HG03469 (cell line): Measurements from ENCODE around the gene SCNM1.
A peak's percentile ranks its signal among the peaks of the same experiment; 100 is the strongest.

Experiments used
- ATAC-seq: cut with Tn5 transposase; IDR thresholded peaks from one replicate; pipeline ENCODE4 v1.9.1; 2021; ENCODE audit warnings: mild to moderate bottlenecking, moderate library complexity, moderate number of reproducible peaks; ENCODE audit not compliant: unreplicated experiment

SCNM1 gene

GRCh38 chr1:151165738-151166504, at the start of gene SCNM1, which contains the start of gene LYSMD1:
TSS of gene SCNM1 (plus strand) at chr1:151166144. CDS start at chr1:151166153, 9 bp downstream.
TSS of gene LYSMD1 (minus strand) at chr1:151165902. CDS start at chr1:151165258, 644 bp downstream.
- ATAC-seq, result peak; percentile 74

DNA sequence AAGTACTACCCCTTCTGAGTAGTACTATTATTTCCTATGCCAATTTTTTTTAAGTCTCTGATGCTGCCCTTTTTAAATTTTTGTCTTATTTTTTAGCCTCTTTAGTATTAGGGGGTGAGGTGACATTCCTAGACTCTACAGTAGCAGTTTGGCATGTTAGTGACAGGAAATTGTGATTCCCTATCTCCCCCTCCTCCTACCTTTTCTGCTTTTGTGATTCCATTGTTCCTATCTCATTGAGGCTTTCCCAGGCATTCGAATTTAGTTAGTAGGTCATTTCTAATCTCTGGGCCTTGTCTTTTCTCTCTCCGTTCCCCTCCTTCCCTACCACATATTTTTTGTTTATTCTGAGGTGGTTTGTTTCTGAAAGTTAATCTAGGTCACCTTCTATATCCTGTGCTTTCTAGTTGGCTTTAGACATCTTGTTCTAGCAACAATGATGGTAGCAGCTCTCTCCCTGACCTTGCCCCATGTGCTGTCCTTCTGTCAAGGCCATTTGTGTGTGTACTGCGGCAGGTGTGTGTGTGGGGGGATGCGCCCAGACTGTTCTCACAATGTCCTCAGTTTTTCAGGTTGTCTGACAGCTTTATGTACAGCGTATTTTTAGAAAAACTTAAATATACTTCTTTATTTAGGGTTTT, 41.1 kb upstream of the SCNM1 start:
- no peak for ATAC-seq

DNA sequence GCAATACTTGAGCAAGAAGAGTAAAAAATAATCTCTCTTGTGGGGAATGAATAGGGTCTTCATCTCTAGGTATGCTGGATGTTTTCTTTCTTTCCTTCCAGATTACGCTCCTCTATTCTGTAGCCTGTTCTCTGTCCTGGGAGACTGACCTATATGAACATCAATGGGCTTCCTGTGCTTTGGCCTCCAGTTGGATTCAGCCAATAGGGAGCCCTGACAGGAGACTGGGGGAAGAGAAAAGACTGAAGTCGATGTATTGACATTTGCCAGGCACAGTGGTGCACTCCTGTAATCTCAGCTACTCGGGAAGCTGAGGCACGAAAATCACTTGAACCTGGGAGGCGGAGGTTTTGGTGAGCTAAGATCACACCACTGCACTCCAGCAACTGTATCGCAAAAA, 37.1 kb upstream of the SCNM1 start:
- ATAC-seq, result no peak

DNA sequence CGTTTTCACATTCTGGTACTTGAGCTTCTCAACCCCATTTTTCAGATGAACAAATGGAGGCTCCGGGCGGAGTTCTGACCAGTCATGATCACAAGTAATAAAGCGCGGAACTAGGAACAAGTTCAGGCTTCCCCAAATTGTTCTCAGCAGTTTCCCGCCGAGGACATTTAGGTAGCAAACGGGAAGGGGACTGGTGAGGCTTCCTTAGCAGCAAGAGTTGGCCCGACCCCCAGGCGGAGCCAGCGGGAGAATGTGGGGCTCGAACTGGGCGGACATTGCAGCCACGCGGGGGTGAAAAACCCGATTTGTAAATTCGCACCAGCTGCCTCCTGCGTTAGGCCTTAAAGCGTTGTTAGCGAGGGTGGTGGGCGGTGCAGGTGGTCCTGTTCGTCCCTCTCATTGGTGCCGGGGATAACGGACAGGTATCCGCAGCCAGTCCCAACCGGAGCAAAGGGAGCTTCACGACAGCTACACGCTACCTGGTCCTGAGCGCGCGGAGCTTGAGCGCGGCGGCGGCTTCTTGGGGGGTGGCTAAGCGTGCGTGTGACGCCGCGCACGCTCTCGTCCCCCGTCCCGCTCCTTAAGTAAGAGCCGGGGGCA, 34.9 kb upstream of the SCNM1 start:
- ATAC-seq, result no peak

DNA sequence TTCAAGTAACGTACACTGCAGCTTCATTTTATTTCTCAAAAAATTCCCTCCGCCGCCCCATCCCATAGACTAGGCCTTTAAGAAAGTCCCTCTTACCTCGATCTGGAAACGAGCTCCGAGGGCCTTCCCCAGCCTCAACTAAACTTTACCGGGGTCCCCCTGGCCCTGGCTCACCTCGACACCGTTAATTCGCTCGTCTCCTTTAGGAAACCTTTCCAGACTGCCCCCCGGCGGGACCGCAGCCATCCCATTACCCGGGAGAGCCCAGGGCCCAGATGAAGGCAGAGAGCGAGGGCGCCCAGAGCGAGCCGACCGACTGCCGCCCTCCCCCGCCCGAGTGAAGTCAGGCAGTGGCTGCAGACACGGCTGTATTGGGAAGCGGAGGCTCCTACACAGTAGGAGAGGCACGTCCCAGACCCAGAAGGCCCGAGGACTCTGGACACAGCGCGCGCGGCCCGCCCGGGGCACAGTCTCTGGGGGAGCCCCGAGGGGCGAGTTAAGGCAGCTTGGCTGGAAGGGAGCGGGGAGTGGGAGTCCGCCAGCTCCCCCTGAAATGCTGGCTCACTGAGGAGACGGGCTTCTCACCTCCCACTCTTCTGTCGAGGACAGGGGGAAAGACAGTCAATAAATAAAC, 34.1 kb upstream of the SCNM1 start:
- no peak for ATAC-seq

DNA sequence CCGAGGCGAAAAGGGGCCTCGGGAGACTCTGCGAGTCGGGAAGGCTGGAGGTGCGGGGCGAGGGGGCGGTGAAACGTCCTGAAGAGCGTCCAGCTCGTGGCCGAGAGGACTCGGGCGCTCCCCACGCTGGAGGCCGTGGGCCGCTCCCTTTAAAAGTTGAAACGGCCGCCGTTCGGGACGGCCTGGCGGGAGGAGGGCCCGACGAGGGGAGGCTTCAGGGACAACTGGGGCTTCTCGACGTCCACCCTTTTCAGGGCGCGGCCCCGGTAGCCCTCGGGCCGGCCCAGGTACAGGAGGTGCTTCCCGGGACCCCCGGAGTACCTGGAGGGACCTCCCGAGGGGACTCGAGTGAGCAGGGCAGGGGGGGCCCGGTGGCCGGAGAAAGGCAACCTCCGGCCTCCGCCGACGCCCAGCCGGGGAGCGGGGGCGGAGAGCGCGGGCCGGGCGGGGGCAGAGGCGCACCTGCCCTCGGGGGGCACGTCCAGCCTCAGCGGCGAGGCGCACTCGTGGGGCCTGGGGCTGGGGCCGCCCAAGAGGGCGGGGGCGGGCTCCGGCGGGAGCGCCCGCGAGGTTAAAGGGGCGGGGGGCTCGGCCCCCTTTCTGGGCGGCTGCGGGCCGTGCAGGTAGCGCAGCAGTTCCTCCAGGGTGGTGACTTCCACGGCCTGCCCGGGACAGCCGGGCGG, 33.5 kb upstream of the SCNM1 start:
- no peak for ATAC-seq

DNA sequence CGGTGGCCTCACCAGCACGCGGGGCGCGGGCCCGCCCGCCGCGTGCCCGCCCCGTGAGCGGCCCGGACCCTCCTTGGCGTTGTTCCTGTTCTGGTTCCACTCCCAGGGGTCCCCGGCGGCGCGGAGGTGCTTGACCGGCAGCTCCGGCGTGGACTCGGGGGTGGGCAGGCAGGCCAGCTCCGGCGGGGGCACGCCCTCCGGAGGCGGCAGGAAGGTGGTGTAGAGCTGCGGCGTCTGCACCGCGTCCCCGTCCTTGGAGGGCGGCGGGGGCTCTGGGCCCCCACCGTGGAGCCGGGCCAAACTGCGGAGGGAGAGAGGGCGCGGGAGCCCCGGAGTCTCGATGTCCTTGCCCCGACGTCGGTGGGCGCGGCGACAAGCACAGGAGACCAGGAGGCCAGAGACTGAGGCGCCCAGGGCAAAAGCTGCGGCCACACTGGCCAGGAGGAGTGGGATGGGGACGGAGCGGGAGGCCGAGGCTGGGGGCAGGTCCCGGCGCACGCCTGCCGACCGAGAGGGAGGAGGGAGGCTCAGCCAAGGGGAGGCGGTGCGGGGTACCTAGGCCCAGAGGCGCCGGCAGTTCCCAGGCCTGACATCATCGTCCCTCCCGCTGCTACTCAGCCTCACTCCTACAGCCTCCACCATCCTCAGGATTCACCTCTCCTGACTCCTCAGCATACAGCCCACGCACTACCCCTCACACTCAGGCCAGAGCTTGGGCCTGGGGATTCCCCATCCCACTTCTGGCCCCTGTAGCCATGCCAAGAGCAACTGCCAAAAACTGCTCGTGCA, 32.7 kb upstream of the SCNM1 start:
- ATAC-seq, result no peak

DNA sequence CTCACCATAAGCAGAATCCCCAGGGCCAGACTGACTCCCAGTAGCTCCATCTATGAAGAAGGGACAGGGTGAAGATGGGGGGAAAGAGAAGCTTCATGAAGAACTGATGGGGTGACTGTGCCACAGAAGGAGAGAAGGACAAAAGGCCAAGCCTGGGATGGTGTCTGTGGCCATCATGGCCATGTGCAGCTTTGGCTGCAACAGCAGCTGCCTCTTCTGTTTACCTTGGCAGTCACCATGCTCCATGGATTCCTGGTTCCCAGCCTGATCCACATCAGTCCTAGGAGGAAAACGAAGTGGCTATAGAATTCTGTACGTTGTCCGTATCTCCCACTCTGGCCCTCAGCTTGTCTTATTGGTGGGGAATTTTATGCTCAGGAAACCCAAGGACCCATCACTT, 31.5 kb upstream of the SCNM1 start:
- no peak for ATAC-seq

DNA sequence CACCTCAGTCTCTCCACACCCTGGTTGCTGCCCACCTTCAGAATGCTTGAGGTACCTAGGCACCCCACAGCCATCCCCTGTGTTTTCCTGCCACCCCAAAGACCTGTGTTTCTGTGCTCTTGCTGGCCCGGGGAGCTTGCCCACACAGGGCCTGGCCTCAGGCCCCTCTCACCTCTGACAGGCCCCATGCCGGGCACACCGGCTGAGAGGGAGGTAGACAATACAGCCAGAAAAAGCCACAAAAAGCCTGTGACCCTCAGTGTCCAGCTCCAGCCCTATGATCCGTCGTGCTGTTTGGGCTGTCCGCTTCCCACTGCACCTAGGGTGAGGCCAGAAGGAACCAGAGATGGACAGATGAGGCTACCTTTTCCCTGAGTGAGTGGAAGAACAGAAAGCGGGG, 31.0 kb upstream of the SCNM1 start:
- no peak for ATAC-seq

- no peak for ATAC-seq
Observed at GRCh38 chr1:151135433-151136385, 30.2 kb upstream of the SCNM1 start.

GRCh38 chr1:151137789-151138188, 28.2 kb upstream of the SCNM1 start:
- no peak for ATAC-seq

GRCh38 chr1:151142411-151143056, 23.4 kb upstream of the SCNM1 start:
- no peak for ATAC-seq

GRCh38 chr1:151143057-151143435, 22.9 kb upstream of the SCNM1 start:
- ATAC-seq, result no peak

- no peak for ATAC-seq
Observed at GRCh38 chr1:151143986-151144385, 22.0 kb upstream of the SCNM1 start.

DNA sequence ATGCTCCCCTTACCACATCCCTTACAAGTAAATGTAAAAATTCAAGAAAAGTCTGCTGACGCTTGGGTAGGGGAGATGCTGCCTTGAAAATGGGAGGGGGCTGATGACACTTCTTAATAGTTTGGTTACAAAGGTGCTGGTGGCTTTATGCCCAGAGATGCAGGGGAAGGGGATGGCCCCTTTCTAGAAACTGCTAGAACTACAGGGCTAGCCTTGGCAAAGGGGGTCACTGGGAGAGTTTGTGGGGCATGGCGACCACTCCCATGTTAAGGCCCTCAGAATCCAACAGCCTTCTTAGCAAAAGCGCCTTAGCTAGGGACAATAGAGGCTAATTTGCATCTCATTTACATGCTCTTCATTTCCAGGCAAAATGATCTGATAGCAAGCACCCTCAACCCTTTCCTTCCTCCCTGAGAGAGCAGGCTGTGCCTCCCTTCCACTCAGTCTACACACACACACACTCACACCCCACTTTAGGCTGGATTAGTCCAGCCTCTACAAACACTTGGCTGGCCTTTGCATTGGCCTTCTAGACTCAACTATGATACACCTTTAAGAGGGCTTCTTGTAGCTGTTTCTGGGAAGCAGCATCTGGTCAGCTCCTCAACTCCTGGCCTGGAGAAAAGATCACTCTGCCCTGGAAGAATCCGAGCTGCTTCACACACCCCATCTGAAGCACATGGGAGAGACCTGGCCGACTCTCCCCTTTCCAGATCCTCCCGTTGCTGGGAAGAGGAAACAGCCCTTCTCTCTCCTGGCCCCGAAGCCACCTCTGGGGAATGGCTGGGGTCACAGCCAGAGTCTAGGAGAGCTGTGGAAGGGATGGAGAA, 21.3 kb upstream of the SCNM1 start:
- no peak for ATAC-seq

DNA sequence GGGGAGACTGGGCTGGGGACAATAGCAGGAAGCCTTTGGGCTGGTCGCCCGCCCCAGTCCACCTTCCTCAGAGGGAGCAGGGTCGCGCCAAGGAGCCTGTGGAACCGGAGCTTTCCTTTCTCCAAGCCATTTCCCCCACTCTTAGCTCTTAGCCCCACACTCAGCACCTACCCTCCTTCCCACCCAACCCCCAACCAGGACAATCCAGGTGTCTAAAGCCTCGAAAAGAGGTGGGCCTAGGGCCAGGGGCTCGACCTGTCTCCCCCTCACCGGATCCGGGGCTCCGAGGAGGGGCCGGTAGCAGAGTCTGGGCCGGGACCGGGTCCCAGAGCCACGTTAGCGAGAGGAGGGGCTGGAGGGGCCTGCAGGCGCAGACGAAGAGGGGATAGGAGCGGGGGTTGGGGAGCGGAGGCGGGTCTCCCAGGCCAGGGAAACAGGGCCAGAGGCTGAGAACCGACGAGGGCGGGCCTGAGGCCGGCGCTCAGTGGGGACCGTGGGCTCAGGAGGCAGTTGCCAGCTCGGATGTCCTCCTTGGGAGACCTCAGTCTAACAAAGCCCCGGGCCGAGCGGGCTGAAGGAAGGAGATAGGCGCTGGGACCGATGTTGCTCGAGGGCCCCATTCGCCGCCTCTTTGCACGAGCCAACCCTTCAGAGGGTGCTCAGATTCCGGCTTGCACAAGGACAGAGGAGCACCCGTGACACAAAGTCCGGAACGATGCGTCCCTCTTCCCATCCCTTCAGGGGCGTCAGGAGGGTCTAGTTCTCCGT, 20.5 kb upstream of the SCNM1 start:
- ATAC-seq, result no peak

DNA sequence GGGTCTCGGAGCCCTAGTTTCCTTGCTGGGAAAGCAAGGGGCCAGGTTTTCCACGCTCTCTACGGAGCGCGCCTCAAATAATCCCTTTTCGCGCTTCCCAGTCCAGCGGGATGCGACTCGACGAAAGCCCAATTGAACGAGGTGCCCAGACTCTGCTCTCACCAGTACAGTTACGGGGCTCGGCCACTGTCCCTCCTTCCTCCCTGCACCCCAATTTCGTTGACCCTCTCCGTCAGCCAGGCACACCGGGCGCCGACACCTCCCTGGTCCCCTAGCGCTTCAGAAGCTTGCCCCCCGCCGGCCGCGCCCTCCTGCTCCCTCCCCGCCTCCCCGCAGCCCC, 19.9 kb upstream of the SCNM1 start:
- no peak for ATAC-seq
